Activated naive CD8-positive, alpha-beta T cell treated with anti-CD3 and anti-CD28 coated beads, Interleukin-2, amount 50 U/mL, for 16 hours (primary cell): ENCODE measurements around the gene FRMD1.

Experiments used
- DNase-seq: peaks from one replicate; pipeline ENCODE4 v3.0.0-alpha.2; 2020; ENCODE audit warnings: low read depth, low spot score

Gene FRMD1

GRCh38 chr6:168078943-168079405 is at the start of gene FRMD1:
Gene FRMD1, minus strand, starts transcription at chr6:168079212. Its CDS starts 118 bp downstream, at chr6:168079094.
- DNase-seq, result no peak

- no peak for DNase-seq
These were observed 49.1 kb upstream of the FRMD1 start for GRCh38 chr6:168128006-168128630.

DNA sequence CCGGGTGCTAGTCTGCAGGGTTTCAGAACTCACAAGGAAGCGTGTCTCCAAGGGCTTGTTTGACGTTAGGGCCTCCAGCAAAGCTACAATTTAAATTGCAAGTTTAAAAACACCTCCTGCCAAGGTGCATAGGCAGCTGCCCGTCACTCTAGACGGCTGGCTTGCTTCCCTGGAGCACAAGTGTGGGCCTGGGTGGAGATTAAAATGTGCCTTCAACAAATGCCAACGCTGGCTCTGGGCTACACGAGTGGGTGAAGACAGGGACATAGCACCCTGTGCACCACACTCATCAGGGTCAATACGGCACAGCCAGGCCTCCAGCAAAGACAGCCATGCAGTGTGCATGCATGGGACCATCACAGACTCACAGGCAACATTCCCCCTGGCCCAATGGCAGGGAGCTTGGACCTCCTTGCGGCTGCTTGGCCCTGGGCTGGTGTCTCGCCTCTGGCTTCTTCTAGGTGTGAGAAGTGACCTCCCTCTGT is 48.4 kb upstream of the FRMD1 start:
- DNase-seq, result no peak

DNA sequence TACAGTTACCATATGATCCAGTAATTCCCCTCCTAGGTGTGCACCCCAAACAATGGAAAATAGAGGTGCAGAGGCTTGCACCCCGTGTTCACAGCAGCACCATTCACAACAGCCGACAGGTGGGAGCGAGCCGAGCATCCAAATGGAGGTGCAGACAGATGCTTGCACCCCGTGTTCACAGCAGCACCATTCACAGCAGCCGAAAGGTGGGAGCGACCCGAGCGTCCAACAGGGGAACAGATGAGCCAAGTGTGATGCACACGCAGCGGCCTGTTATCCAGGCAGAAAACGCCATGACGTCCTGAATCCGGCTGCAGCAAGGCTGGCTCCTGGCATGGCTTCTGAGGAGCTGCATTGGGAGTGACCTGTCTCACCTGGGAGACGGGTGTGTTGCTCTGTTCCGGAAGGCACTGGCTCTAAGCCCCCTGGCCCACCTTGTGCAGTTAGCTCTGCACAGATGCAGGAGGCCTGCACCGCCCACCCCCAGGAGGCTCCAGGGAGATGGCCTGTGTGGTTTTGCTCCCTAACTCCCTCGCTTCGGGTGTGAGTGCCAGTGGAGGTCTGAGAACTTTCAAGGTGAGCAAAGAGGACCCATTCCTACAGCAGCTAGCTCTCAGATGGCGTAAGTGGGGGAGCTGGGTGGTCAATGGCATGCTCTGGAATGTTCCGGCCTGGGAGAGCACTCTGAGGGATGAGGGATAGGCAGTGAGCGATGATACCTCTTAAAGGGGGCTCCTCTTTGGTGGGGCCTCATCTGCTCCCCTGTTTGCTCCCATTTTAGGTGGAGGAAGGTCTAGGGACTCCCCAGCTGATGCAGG is 47.8 kb upstream of the FRMD1 start:
- DNase-seq, result no peak

- no peak for DNase-seq
These were observed 46.5 kb upstream of the FRMD1 start for GRCh38 chr6:168125429-168126001.

DNA sequence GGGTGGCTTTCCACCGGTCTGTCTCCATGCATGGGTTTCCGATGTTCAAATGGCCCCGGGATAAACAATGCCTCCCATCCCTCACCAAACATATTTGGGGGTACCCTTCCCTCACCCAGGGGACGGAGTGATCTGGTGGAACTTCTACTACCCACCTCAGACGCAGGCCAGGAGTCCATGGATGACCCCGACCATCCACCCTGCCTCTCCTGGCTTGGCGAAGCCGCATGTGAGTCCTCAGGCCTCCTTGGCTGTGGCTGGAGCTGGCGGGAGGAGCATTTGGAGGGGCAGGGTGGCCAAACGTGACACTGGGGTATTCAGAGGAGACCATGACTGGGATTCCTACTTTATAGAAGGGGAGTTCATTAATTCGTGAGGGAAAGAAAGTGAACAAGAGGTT is 45.9 kb upstream of the FRMD1 start:
- DNase-seq, result no peak

DNA sequence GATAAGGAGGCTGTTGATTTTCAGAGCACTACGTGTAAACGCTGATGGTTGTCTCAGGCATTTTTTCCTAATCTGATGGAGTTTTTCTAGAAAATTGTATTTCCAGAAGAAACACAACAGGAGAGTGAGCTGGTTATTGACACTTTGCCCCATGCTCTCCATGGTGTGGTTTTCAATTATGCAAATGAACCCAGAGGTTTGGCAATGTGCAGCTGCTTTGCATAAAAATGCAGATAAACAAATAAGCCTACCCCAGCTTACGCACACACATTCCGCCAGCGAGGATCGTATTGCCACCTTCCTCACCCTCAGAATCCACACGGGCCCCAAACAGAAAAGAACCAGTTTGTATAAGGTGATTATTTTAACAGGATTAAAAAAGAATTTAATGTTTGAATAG is 45.1 kb upstream of the FRMD1 start:
- no peak for DNase-seq

DNA sequence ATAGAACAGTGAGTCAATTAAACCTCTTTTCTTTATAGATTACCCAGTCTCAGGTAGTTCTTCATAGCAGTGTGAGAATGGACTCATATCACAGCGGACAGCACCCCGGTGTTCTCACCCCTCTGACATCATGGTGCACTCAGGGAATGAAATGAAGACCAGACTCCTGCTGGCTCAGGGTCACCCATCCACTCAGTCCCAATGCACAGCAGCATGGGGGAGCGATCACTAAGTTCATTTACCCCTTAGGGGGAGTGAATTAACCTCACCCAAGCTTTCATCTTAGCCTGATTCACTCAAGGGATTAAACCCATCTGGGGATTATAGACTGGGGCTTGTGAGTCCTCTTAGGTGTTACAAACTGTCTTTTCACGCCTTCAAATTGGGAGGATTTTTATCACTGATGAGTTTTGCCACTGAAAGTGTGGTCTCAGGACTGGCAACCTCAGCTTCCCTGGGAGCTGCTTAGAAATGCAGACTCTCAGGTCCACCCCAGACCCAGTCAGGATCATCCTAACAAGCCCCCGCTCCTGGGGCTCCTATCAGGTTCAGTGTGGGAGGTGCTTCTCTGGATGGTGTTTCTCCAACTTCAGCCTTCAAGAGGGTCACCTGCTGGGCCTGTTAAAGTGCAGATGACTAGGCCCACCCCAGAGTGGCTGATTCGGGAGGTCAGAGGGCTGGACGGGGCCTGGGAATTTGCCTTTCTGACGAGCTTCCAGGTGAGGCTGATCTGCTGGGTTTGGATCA is 44.3 kb upstream of the FRMD1 start:
- no peak for DNase-seq

DNA sequence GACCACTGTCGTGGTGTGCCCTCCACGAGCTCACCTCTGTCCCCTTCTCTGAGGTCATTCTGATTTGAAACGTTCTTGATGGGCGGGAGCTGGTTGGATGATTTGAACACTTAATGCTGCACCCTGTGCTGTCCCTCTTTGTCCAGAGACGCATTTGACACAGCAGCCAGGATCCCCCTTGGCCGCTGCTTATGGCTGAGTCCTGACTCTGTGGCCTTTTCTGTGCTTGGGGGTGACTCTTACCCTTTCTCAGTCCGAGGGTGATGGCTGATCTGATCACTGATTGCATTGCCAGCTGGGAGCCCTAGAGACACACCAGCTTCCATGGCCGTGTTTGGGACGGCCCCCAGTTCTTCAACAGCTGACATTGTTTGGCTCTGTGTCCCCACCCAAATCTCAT is 43.5 kb upstream of the FRMD1 start:
- DNase-seq, result no peak

DNA sequence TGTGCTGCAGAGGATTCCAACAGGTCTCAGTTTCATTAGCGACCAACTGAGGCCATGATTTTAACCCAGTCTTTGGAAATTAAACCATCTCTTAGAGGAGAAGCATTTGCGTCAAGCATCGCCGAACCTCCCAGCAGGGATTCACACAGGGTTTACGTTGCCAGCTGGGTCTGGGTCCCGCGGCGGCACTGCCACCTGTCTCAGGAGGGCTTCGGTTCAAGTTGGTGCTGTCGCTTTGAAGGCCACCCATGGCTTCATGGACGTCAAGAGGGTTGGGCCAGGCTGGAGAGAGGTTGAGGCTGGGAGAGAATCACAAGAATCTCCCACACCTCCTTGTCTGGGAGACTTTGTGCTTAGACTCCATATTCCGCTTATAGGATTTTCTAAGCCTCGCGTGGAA is 43.0 kb upstream of the FRMD1 start:
- no peak for DNase-seq

GRCh38 chr6:168121303-168121665 is 42.3 kb upstream of the FRMD1 start:
- no peak for DNase-seq

GRCh38 chr6:168120390-168121302 is 41.6 kb upstream of the FRMD1 start:
- no peak for DNase-seq

- DNase-seq, result no peak
These were observed 40.5 kb upstream of the FRMD1 start for GRCh38 chr6:168119539-168119938.

- DNase-seq, result no peak
These were observed 39.9 kb upstream of the FRMD1 start for GRCh38 chr6:168118935-168119334.

- no peak for DNase-seq
These were observed 38.9 kb upstream of the FRMD1 start for GRCh38 chr6:168117942-168118341.

DNA sequence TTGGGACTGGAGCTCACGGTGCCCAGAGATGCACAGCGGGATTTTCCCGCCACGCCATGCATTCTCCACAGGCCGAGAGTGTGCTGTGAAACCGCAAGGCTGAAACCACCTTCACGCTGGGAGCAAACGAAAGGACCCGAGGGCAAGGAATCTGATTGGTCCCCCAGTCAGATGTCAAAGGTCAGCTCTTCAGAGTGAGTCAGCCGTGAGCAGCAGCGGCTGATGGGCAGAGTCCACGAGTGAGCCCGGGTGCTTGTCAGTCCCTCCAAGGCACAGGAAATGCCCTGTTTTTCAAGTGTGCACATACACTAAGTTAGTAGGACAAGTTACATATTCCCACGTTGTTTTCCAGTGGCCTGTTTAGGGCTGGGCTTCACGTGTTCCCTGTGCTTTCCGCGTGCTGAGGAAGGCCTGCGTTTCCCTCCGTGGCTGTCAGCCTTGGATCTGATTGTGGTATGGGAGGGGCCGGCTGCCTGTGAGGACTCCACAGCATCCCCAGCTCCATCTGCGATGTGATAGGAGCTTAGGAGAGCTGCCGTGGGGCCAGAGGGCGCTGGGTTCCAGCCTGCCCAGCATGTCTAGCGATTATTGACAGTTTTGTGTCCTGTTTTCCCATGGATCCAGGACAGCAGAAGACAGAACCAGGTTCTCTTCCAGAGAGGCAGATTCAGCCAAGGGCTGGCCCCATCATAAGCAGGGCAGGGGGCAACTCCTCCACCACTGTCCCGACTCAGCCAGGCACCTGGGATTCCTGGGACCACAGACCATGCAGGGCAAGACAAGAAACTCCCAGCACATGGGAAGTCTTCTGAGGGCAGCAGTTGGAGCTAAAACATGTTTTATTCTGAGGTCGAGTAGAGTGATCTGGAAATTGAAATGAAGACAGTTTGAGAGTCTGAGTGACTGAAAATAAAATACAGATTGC is 38.2 kb upstream of the FRMD1 start:
- DNase-seq, result no peak

DNA sequence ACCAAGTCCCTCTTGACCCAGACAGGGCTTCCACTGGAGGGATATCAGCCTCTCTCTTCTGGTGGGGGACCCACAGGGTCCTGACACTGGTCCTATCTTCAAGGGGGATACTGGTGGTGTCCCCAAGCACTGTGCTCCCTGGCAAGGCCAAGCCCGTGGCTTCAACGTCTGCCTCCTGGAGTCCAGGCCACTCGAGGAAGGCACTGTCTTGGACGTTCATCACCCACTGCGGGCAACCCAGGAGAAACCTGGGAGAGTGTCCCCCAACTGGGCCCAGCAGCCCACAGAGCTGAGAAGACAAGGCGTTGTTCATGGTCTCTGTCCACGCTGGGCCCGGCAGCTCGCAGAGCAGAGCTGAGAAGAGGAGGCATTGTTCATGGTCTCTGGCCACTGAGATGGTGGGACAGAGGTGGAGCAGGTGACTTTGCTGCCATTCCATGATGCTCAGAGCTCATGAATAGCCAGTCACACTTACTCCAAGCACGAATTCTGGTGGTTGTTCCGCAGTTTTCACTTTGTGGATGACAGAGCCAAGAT is 37.5 kb upstream of the FRMD1 start:
- DNase-seq, result no peak

- DNase-seq, result no peak
These were observed 36.9 kb upstream of the FRMD1 start for GRCh38 chr6:168115748-168116437.

DNA sequence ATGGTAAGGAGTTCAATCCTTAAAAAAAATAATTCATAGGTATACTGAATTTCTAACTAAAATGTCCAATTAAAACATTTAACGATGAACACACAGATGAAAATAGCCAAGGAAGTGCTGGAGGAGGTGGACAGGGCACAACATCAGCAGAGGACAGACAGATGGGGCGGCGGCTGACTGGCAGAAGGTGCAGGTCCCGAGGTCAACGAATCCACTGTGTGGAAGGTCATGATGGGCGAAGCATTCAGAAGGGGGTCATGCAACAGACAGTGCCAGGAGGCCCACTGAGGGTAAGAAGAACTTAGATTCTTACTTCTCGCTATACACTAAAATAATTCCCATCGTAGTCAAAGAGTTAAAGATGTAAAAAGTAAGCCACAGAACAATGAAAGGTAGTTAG is 34.2 kb upstream of the FRMD1 start:
- no peak for DNase-seq
